ENCODE results near the gene SULT2B1.

DNA sequence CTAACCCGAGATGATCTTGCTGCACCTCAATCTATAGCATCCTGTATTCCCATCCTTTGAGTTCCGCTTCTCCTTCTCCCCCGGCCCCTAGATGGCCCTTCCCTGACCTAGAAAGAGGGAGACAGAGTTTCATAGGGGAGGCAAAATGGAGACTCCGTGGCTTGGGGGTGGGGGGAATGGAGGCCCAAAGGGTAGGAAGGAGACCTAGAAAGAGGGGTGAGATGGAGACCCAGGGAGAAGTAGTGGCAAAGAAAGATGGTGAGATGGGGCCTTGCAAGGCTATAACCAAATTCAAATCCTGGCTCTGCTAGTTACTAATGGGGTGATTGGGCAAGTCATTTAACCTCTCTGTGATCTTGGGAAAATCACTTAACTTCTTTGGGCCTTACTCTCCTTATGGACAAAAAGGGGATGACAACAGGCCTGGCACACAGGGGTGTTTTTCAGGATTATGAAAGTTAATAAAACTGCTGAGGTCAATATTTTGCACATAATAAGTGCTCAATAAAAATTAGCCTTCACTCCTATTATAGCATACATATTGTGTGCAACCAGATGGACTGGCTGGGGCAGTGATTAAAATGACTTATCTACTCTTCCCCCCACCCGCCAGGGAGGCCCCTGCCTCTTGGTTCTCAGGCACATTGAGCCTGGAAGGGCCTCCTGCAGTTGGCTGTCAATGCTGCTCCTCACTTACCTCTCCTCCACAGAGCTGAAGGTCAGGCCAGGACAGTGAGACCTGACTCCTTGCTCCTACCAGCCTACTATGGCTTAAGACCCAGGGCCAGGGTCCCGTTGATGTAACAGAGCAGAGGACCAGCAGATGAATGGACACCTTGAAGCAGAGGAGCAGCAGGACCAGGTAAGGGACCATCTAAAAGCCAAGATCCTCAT is 68.0 kb downstream of the SULT2B1 start:
- TF ChIP-seq GATA2 (IDR thresholded peaks at IDR 0.05; ENCODE audit: low read depth, low read length): no peak
- no peak; the same call in 1 of the 2 replicates for TF ChIP-seq GATA3 (IDR thresholded peaks at IDR 0.05; ENCODE audit: low read depth, low read length)

Data from SH-SY5Y (cell line).